GM19372 (cell line): ENCODE measurements around the gene ARHGEF25.
"Not testable (repeated sequence)": the region's sequence is repeated elsewhere in the genome, so short reads cannot be mapped to it uniquely, and the experiment has no call there.

ENCODE experiments used
- ATAC-seq: cut with Tn5 transposase; IDR thresholded peaks from one replicate; pipeline ENCODE4 v1.9.1; 2021; ENCODE audit warnings: mild to moderate bottlenecking, low read depth, moderate library complexity; ENCODE audit not compliant: unreplicated experiment

The ARHGEF25 gene

GRCh38 chr12:57611108-57611826, at the start of gene ARHGEF25:
ARHGEF25 (plus strand) TSS chr12:57611435; CDS start chr12:57611895, 460 bp downstream.
- no peak for ATAC-seq

DNA sequence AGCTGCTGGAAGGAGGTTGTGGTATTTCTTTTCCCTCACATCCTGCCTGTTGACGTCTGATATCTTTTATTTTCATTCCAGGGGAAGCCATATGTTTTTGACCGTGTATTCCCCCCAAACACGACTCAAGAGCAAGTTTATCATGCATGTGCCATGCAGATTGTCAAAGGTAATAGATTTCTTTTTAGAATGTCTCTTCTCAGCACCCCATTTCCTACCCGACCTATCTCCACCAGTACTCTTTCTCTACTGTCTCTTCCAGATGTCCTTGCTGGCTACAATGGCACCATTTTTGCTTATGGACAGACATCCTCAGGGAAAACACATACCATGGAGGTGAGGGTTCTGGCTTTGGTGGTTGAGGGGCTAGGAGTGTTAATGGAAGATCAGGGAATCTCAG, 47.9 kb upstream of the ARHGEF25 start:
- ATAC-seq: no peak

- ATAC-seq: no peak
These were observed 47.0 kb upstream of the ARHGEF25 start for GRCh38 chr12:57564178-57564740.

DNA sequence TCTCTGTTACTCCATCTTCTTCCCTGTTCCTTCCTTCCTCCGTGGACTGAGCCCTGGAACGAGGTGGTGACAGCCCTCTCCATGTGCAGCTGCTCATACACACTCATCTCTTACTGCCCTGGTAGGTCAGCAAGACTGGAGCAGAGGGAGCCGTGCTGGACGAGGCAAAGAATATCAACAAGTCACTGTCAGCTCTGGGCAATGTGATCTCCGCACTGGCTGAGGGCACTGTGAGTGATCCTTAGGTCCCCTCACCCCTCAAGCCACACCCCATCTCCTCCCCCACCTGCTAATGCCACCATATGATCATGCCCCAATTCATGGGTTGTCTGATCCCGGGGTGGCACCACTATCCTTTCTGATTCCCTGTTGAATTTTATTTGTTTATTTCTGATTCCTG, 42.4 kb upstream of the ARHGEF25 start:
- no peak for ATAC-seq

GRCh38 chr12:57569858-57570257, 41.4 kb upstream of the ARHGEF25 start:
- no peak for ATAC-seq

- not testable (repeated sequence) for ATAC-seq
These were observed 40.8 kb upstream of the ARHGEF25 start for GRCh38 chr12:57570438-57570837.

DNA sequence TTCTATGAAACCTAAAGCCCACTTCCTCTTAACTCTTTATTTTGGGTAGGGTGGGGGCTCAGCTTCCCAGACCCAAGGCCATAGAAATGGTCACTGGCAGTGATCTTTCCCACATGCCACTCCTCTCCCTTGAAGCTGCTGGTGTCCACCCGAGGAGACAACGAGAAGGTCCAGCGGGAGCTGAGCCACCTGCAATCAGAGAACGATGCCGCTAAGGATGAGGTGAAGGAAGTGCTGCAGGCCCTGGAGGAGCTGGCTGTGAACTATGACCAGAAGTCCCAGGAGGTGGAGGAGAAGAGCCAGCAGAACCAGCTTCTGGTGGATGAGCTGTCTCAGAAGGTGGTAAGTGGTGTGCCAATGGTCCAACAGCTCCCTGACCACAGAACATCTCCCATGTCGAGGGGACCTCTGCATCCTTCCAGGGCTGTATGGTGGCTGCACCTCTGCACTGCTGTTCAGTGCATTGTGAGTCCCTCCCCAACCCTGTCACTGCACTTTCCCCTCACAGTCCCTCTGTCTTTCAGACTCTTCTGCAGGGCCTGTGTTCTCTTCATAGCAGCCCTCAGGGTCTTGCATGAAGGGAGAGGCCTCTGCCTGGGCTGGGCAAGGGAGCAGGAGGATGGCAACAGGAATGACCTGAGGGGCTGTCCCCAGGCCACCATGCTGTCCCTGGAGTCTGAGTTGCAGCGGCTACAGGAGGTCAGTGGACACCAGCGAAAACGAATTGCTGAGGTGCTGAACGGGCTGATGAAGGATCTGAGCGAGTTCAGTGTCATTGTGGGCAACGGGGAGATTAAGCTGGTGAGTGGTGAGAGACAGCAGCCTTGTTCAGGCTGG, 39.1 kb upstream of the ARHGEF25 start:
- ATAC-seq: no peak

DNA sequence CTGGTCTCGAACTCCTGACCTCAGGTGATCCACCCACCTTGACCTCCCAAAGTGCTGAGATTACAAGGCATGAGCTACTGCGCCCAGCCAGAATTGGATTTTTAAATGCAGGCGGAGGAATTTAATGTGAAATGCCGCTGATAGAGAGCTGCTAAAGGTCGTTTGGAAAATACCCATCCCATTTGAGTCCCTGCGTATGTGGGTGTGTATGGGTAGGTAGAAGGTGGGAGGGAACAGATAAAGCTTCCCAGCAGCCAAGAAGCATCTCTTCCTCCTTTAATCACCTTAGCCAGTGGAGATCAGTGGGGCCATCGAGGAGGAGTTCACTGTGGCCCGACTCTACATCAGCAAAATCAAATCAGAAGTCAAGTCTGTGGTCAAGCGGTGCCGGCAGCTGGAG, 36.4 kb upstream of the ARHGEF25 start:
- no peak for ATAC-seq

GRCh38 chr12:57575771-57576612, 35.2 kb upstream of the ARHGEF25 start:
- no peak for ATAC-seq

DNA sequence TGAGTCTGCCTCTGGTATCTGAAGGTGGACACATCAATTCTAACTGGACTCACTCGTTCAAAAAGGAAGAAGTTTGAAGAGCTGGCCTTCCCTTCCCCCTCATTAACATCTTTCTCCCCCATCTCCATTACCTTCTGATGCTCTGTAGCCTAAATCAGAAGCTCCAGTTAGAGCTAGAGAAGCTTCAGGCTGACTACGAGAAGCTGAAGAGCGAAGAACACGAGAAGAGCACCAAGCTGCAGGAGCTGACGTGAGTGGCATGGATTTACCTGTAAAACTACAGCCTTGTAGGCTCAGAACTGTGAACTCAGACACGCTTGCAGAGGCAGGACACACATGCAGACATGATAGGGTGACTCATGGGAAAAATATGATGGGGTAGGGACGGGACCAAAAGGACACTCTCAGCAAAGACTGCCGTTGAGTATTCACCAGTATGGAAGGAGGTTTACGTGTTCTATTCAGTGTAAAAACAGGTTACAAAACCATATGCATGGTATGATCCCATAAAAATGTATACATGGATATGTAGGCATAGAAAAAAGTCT, 34.5 kb upstream of the ARHGEF25 start:
- no peak for ATAC-seq

DNA sequence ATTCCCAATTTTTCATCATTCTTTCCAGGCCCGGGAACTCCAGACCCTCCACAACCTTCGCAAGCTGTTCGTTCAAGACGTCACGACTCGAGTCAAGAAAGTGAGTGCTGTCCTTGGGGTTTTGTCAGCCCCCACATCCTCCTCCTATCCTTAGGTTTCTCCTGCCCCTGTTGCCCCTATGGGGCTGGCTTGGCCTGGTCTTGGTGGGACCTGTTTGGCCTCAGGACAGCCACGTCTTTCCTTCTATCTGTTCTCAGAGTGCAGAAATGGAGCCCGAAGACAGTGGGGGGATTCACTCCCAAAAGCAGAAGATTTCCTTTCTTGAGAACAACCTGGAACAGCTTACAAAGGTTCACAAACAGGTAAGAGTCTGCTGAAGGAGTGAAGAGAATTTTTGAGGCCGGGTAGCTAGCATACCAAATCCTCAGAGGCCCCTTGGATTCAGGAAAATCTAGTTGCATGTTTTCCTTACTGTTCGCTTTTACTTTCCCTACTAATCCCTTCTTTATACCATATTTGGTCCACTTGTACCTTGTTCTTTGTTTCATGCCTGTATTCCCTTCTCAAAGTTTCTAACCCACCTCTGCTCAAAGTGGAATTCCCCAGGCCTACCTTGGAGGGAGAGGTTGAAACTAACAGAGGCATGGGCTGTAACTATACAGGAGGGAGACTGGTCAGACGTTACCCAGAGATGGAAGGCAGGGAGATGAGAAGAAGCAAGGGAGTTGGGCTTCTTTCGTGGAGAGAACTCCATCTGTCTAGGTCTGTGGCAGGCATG, 33.1 kb upstream of the ARHGEF25 start:
- no peak for ATAC-seq

DNA sequence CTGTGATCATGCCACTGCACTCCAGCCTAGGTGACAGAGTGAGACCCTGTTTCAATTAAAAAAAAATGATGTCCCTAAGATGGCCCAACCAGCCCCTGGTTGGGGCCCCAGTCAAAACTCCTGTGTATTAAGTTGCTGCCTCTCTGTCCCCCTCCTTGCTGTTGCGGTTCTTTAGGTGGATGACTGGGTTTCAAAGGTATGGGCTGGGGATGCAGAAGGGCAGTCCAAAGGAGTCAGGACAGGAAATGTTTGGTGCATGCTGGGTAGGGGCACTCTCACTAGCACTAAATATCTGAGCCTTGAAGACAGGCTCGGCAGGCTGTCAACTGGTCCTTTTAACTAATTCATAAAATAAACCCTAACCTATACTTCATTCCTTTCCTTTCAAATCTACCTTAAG, 32.2 kb upstream of the ARHGEF25 start:
- no peak for ATAC-seq

- no peak for ATAC-seq
These were observed 31.4 kb upstream of the ARHGEF25 start for GRCh38 chr12:57579677-57580465.

DNA sequence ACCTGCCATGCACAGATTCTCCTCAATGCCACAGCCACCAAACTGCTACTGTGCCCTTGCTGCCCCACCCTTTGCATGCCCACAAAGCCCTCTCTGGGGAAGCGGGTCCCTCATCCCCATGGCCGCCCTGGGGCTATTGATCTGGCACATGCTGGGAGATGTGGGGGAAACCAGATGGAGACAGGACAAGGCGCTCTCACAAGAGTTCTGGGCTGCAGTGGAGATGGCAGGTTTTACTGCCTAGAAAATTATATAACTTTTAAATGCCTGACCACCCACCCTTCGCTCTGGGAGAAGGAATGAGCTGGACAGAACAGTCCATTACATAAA, 30.8 kb upstream of the ARHGEF25 start:
- ATAC-seq: no peak

DNA sequence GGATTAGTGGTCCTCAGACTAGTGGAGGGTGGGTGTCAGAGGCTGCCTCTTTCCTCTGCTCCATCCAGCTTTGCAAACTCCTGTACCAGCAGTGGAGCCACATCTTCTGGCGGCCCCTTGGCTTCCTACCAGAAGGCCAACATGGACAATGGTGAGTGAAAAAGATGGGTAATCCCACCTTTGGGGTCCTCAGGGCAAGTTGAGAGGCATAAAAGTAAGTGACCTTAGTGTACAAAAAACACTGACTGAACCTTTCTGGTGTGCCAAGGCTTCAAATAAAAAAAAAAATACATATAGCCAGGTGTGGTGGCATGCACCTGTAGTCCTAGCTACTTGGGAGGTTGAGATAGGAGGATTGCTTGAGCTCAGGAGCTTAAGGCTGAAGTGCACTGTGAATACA, 29.4 kb upstream of the ARHGEF25 start:
- ATAC-seq: no peak

DNA sequence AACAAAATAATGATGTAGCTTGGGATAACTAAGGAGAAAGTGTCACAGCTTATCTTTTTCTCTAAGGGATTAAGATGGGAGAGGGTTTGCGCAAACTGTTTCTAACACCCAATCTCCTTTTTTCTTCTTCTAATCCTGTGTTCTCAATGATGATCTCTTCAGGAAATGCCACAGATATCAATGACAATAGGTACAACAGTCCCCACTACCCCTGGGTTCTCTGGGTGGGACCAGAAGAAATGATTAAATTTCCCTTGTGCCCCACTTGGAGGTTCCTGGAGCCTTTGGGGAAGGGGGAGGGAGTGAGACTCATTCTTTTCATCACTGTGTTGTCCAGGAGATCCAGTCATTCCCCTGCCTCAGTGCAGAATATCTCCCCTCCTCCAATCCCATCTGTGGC, 28.8 kb upstream of the ARHGEF25 start:
- no peak for ATAC-seq

DNA sequence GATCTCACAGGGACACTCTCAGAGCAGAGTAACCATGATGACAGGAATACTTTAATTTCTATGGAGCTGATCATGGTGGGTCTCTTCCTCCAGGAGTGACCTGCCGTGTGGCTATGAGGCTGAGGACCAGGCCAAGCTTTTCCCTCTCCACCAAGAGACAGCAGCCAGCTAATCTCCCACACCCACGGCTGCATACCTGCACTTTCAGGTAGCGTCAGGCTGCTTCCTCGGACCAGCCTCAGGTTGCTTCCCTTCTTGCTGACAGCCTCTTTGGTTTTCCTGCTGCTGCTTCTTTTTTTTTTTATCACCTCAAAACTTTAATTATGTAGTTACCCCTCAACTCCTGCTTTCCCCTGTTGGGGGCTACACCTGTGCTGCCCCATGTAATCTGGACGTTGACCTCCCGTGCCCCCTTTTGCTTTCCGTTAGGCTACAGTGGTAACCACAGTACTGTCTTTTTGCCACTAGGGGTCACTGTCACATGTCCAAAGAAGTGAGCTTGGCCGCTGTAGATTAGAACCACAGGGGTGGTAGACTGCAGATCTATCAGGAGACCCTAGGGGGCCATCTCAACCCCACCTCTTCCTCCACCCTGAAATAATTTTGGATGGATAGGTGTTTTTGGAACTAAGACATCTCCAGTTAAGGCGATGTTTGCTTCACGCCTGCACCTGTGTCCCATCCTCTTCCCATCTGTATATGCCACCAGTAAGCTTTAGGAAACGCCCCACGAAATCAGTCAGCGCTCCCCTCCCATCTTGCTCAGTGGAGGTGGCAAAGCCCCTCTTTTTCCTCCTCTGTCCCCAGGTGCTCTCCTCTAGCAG, 28.0 kb upstream of the ARHGEF25 start:
- peak; percentile 98 for ATAC-seq

- no peak for ATAC-seq
These were observed 27.2 kb upstream of the ARHGEF25 start for GRCh38 chr12:57584050-57584449.
